HEK293 (cell line): ENCODE results near the gene PAF1.
A peak's percentile ranks its signal among the peaks of the same experiment; 100 is the strongest.

Source experiments
- CTCF ChIA-PET: fragments of 350-600 bp; formaldehyde crosslinking; extraction: SDS; loops from one replicate; lab custom pipeline; 2021; ENCODE audit warnings: antibody characterized with exemption; lab: Yijun Ruan, JAX
- POLR2A ChIA-PET: fragments of 300-600 bp; formaldehyde crosslinking; extraction: SDS; loops from one replicate; lab custom pipeline; 2020; ENCODE audit warnings: antibody characterized with exemption, inconsistent platforms; lab: Yijun Ruan, JAX
- H3K27ac ChIP-seq: fragments of 200-500 bp; sonication (Bioruptor generic); 2 replicates; pipeline ENCODE4 v1.5.1; 2014; ENCODE audit warnings: low read depth, low read length, control low read depth, inconsistent platforms; ENCODE audit errors: extremely low read depth
- H3K36me3 ChIP-seq, 2 experiments: fragments of 200-500 bp in 1 of 2; sonication (Bioruptor generic) in 1 of 2; 1 replicate in 1 of 2; 2 replicates in 1 of 2; pipeline ENCODE4 v1.5.1; 2014 to 2017; ENCODE audit warnings: inconsistent platforms in 2 of 2, low read length in 2 of 2; ENCODE audit not compliant: control insufficient read depth in 2 of 2, insufficient read depth in 1 of 2
- H3K4me1 ChIP-seq: fragments of 200-500 bp; sonication (Bioruptor generic); 2 replicates; pipeline ENCODE4 v1.5.1; 2014; ENCODE audit warnings: mild to moderate bottlenecking, low read length, inconsistent platforms; ENCODE audit not compliant: control insufficient read depth, insufficient read depth
- H3K4me3 ChIP-seq: 2 replicates; pipeline ENCODE4 v1.5.1; 2011; ENCODE audit warnings: low read depth, mild to moderate bottlenecking, control low read depth, low read length, moderate library complexity
- H3K9me3 ChIP-seq: fragments of 200-500 bp; sonication (Bioruptor generic); 2 replicates; pipeline ENCODE4 v1.5.1; 2014; ENCODE audit warnings: low read depth, low read length, inconsistent platforms; ENCODE audit not compliant: control insufficient read depth, insufficient read depth
- BCL11A ChIP-seq: fragments of 450-650 bp; formaldehyde crosslinking; IDR thresholded peaks from 2 replicates; pipeline ENCODE4 v1.5.1; 2016; ENCODE audit warnings: low read depth, missing biosample characterization, missing genetic modification characterization
- ELK4 ChIP-seq: IDR thresholded peaks from 2 replicates; pipeline ENCODE4 v1.6.1; 2011; ENCODE audit warnings: mild to moderate bottlenecking, low read depth, low read length, borderline replicate concordance
- GLIS1 ChIP-seq: fragments of 450-650 bp; formaldehyde crosslinking; IDR thresholded peaks from 2 replicates; pipeline ENCODE4 v1.5.1; 2016; ENCODE audit warnings: missing biosample characterization, missing genetic modification characterization
- HOXD13 ChIP-seq: sonication (generic); formaldehyde crosslinking; IDR thresholded peaks from 2 replicates; pipeline ENCODE4 v1.8.0; 2022; ENCODE audit warnings: missing genetic modification reagents, borderline replicate concordance
- IKZF3 ChIP-seq: fragments of 450-650 bp; IDR thresholded peaks from 2 replicates; pipeline ENCODE4 v1.5.0; 2018; ENCODE audit warnings: missing biosample characterization, mild to moderate bottlenecking, missing genetic modification characterization, moderate library complexity
- MEIS1 ChIP-seq: sonication (generic); formaldehyde crosslinking; IDR thresholded peaks from 2 replicates; pipeline ENCODE4 v1.8.1; 2022; ENCODE audit warnings: missing genetic modification reagents, mild to moderate bottlenecking, borderline replicate concordance
- OSR2 ChIP-seq: fragments of 450-650 bp; formaldehyde crosslinking; IDR thresholded peaks from 2 replicates; pipeline ENCODE4 v1.5.1; 2016; ENCODE audit warnings: missing biosample characterization, missing genetic modification characterization
- REST ChIP-seq: fragments of 450-650 bp; formaldehyde crosslinking; IDR thresholded peaks from 2 replicates; pipeline ENCODE4 v1.5.1; 2016; ENCODE audit warnings: missing biosample characterization, missing genetic modification characterization
- YY1 ChIP-seq: fragments of 450-650 bp; formaldehyde crosslinking; IDR thresholded peaks from 2 replicates; pipeline ENCODE4 v1.5.1; 2018; ENCODE audit warnings: missing biosample characterization, missing genetic modification characterization
- ZBTB10 ChIP-seq: fragments of 450-650 bp; formaldehyde crosslinking; IDR thresholded peaks from 2 replicates; pipeline ENCODE4 v1.5.1; 2016; ENCODE audit warnings: missing biosample characterization, missing genetic modification characterization
- ZFHX2 ChIP-seq: fragments of 450-650 bp; formaldehyde crosslinking; conservative IDR thresholded peaks from 2 replicates; pipeline ENCODE4 v1.5.1; 2016; ENCODE audit warnings: missing biosample characterization, missing genetic modification characterization
- ZNF155 ChIP-seq: fragments of 450-650 bp; formaldehyde crosslinking; IDR thresholded peaks from 2 replicates; pipeline ENCODE4 v1.5.1; 2016; ENCODE audit warnings: missing biosample characterization, missing genetic modification characterization
- ZNF157 ChIP-seq: fragments of 450-650 bp; formaldehyde crosslinking; IDR thresholded peaks from 2 replicates; pipeline ENCODE4 v1.5.1; 2016; ENCODE audit warnings: missing biosample characterization, missing genetic modification characterization
- ZNF169 ChIP-seq: fragments of 450-650 bp; formaldehyde crosslinking; IDR thresholded peaks from 2 replicates; pipeline ENCODE4 v1.5.1; 2016; ENCODE audit warnings: missing biosample characterization, missing genetic modification characterization
- ZNF174 ChIP-seq: fragments of 450-650 bp; formaldehyde crosslinking; IDR thresholded peaks from 2 replicates; pipeline ENCODE4 v1.5.0; 2017; ENCODE audit warnings: missing biosample characterization, mild to moderate bottlenecking, missing genetic modification characterization
- ZNF175 ChIP-seq: fragments of 450-650 bp; formaldehyde crosslinking; IDR thresholded peaks from 2 replicates; pipeline ENCODE4 v1.5.1; 2016; ENCODE audit warnings: missing biosample characterization, missing genetic modification characterization
- ZNF354C ChIP-seq: fragments of 450-650 bp; formaldehyde crosslinking; IDR thresholded peaks from 2 replicates; pipeline ENCODE4 v1.5.1; 2016; ENCODE audit warnings: missing biosample characterization, missing genetic modification characterization, low read depth, borderline replicate concordance
- ZNF423 ChIP-seq: fragments of 450-650 bp; formaldehyde crosslinking; IDR thresholded peaks from 2 replicates; pipeline ENCODE4 v1.5.1; 2016; ENCODE audit warnings: missing biosample characterization, missing genetic modification characterization
- ZNF48 ChIP-seq: fragments of 450-650 bp; formaldehyde crosslinking; IDR thresholded peaks from 2 replicates; pipeline ENCODE4 v1.5.1; 2016; ENCODE audit warnings: missing biosample characterization, missing genetic modification characterization
- ZNF600 ChIP-seq: fragments of 450-650 bp; formaldehyde crosslinking; IDR thresholded peaks from 2 replicates; pipeline ENCODE4 v1.5.1; 2016; ENCODE audit warnings: missing biosample characterization, missing genetic modification characterization
- ZNF623 ChIP-seq: fragments of 450-650 bp; formaldehyde crosslinking; IDR thresholded peaks from 2 replicates; pipeline ENCODE4 v1.5.1; 2016; ENCODE audit warnings: missing biosample characterization, missing genetic modification characterization
- ZNF626 ChIP-seq: fragments of 450-650 bp; sonication (Bioruptor Pico); formaldehyde crosslinking; IDR thresholded peaks from 2 replicates; pipeline ENCODE4 v1.5.1; 2018; ENCODE audit warnings: missing biosample characterization, missing genetic modification characterization, inconsistent platforms
- ZNF645 ChIP-seq: fragments of 450-650 bp; formaldehyde crosslinking; IDR thresholded peaks from 2 replicates; pipeline ENCODE4; 2016; ENCODE audit warnings: missing biosample characterization, missing genetic modification characterization
- ZNF692 ChIP-seq: fragments of 450-650 bp; formaldehyde crosslinking; IDR thresholded peaks from 2 replicates; pipeline ENCODE4 v1.5.1; 2016; ENCODE audit warnings: missing biosample characterization, missing genetic modification characterization
- ZNF776 ChIP-seq: fragments of 450-650 bp; formaldehyde crosslinking; IDR thresholded peaks from 2 replicates; pipeline ENCODE4 v1.5.0; 2017; ENCODE audit warnings: missing biosample characterization, missing genetic modification characterization, borderline replicate concordance
- ZNF777 ChIP-seq: fragments of 450-650 bp; formaldehyde crosslinking; IDR thresholded peaks from 2 replicates; pipeline ENCODE4 v1.5.1; 2017; ENCODE audit warnings: missing biosample characterization, missing genetic modification characterization, borderline replicate concordance
- ZNF837 ChIP-seq: fragments of 450-650 bp; formaldehyde crosslinking; IDR thresholded peaks from 2 replicates; pipeline ENCODE4 v1.5.1; 2016; ENCODE audit warnings: missing biosample characterization, missing genetic modification characterization

Gene PAF1

GRCh38 chr19:39403331-39404312, 12.7 kb upstream of the PAF1 start:
- Histone ChIP-seq H3K27ac (peak overlapping the region; percentile 93), H3K36me3 (peaks cover 6 to 9% of the 10 kb centered on the region in 2 experiments), H3K4me3 (peak overlapping the region; percentile 17), H3K9me3 (no peaks in the 10 kb centered on the region), H3K4me1 (peaks cover 41% of the 10 kb centered on the region)
- ChIA-PET CTCF (interaction anchor here (0.6 to 2.3 kb wide), 5 partner anchors 8 to 93 kb away, joined by 3 to 10 read pairs (median 4); partner anchors contain the start of genes MED29, PAF1 and PLEKHG2), POLR2A (interaction anchor here (0.6 to 11.2 kb wide), 9 partner anchors 8 to 999 kb away, joined by 3 to 175 read pairs (median 4); partner anchors contain the start of genes MED29, PAF1, PLEKHG2 and RPS16)
- TF ChIP-seq ZNF776: no peak
- 0 out of 2 replicates have a peak, but pooled peaks have one; percentile 30 for TF ChIP-seq ZNF645 (tag by site-specific recombination)
- TF ChIP-seq IKZF3 (tag by site-specific recombination): peak; percentile 98
- no peak for TF ChIP-seq ZNF155 (tag by site-specific recombination)
- TF ChIP-seq OSR2: peak; percentile 45
- TF ChIP-seq REST (tag by site-specific recombination): no peak
- no peak for TF ChIP-seq ZNF174 (tag by site-specific recombination)
- TF ChIP-seq ZNF777 (tag by site-specific recombination): no peak; the same call in 1 of the 2 replicates
- no peak for TF ChIP-seq ZNF354C (tag by site-specific recombination)
- no peak for TF ChIP-seq ZNF626 (tag by site-specific recombination)
- TF ChIP-seq GLIS1 (tag by site-specific recombination): peak; percentile 89
- peak; percentile 84 for TF ChIP-seq ZNF692 (tag by site-specific recombination)
- TF ChIP-seq YY1 (tag by site-specific recombination): no peak
- no peak for TF ChIP-seq ZNF837 (tag by site-specific recombination)
- TF ChIP-seq ZNF169 (tag by site-specific recombination): no peak
- no peak for TF ChIP-seq ZNF48 (tag by site-specific recombination)
- TF ChIP-seq ZNF157 (tag by site-specific recombination): no peak
- TF ChIP-seq HOXD13 (CRISPR knock-in tag): no peak
- peak; percentile 36; the same call in 1 of the 2 replicates for TF ChIP-seq ZNF623 (tag by site-specific recombination)
- TF ChIP-seq ZNF175 (tag by site-specific recombination): no peak
- peak; percentile 87; the same call in 1 of the 2 replicates for TF ChIP-seq ZBTB10 (tag by site-specific recombination)
- TF ChIP-seq ZNF423 (tag by site-specific recombination): peak; percentile 69
- TF ChIP-seq ZNF600 (tag by site-specific recombination): peak; percentile 95
- peak; percentile 78 for TF ChIP-seq ZFHX2
- TF ChIP-seq MEIS1: no peak
- peak; percentile 82; the same call in 1 of the 2 replicates for TF ChIP-seq BCL11A
- TF ChIP-seq ELK4: no peak
